ENCODE data around the gene DARS2. TPM values are rescaled to one million over a fixed set of nuclear protein-coding genes. Genes with fewer than 3 reads are reported as not detected.
A peak's percentile ranks its signal among the peaks of the same experiment; 100 is the strongest.
"Not testable (repeated sequence)": the region's sequence is repeated elsewhere in the genome, so short reads cannot be mapped to it uniquely, and the experiment has no call there.

Gene DARS2
- total RNA-seq, 1 experiment from 2014 or later, result 27.1 TPM

DNA sequence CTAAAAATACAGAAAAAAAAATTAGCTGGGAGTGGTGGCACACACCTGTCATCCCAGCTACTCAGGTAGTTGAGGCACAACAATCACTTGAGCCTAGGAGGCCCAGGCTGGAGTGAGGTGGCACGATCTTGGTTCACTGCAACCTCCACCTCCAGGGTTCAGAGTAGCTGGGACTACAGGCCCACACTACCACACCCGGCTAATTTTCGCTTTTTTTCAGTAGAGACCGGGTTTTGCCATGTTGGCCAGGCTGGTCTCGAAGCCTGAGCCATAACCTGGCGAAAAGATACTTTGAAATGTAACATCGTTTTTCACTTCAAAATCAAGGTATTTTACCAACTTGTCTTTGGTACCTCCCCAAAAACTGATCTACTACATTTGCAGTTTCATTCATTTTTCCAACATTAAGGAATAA lies 37.3 kb downstream of the DARS2 start:
- no peak for DNase-seq (ENCODE audit: low read depth)

DNA sequence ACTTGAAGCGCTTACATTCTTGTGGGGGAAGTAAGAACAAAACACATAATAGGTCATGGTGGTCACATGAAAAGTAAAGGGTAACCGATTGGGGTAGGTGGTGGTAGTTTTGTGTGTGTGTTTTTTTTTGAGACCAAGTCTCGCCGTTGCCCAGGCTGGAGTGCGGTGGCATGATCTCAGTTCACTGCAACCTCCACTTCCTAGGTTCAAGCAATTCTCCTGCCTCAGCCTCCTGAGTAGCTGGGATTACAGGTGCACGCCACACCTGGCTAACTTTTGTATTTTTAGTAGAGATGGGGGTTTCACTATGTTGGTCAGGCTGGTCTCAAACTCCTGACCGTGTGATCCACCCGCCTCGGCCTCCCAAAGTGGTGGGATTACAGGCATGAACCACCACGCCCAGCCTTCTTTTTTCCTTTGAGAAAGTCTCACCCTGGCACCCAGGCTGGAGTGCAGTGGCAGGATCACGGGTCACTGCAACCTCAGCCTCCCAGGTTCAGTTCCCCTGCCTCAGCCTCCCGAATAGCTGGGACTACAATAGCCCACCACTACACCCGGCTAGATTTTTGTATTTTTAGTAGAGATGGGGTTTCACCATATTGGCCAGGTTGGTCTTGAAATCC lies 37.8 kb downstream of the DARS2 start:
- peak; percentile 17 for DNase-seq (ENCODE audit: low read depth)

DNA sequence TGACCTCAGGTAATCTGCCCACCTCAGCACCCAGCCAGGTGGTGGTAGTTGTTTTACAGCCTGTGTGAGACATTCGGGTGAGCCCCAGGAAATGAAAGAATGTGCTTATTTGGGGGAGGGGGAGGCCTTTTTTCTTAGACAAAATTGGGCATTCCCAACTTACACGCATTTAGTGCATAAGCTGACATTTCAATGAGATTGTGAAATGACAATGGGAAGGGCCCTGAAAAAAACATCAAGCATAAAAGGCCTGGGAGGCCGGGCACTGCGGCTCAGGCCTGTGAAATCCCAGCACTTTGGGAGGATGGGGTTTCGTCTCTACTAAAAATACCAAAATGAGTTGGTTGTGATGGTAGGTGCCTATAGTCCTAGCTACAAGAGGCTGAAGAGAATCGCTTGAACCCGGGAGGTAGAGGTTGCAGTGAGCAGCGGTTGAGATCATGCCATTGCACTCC lies 38.3 kb downstream of the DARS2 start:
- DNase-seq (ENCODE audit: low read depth), result no peak

DNA sequence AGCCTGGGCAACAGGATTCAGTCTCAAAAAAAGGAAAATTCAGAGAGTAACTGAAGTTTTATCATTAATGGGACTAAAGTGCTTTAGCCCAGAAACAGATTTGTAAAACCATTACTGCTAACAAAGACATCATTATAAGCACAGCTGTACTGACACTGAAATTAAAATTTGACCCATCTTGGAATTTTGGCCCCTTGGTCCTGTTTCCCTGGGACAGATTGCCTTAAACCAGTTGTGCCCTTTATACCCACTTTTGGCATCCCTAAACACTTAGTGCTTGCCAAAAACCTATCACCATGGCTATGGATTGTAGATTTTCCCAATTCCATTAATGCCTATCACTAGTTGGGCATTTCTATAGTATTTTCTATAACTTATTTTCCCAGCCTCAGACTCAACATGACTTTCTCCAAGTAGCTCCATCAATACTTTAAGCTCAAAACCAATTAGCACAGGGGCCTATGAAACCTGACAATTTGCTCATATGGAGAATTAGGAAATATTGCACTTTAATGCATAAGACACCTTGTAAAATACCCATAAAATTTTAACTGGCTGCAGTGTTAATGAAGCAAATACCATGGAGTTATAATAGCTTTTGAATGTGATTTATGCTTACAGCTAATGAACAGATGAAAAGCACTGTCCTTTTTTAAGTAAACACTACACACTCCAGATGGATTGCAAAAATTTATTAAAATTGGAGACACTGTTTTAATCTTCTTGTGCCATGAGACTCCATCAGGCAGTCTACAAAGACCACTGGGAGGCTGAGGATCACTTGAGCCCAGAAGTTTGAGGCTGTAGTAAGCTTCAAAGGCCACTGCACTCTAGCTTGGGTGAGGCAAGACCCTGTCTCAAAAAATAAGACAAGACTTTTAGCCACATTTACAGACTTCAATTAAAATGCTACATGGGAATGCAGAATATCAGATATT lies 39.0 kb downstream of the DARS2 start:
- no peak for DNase-seq (ENCODE audit: low read depth)

DNA sequence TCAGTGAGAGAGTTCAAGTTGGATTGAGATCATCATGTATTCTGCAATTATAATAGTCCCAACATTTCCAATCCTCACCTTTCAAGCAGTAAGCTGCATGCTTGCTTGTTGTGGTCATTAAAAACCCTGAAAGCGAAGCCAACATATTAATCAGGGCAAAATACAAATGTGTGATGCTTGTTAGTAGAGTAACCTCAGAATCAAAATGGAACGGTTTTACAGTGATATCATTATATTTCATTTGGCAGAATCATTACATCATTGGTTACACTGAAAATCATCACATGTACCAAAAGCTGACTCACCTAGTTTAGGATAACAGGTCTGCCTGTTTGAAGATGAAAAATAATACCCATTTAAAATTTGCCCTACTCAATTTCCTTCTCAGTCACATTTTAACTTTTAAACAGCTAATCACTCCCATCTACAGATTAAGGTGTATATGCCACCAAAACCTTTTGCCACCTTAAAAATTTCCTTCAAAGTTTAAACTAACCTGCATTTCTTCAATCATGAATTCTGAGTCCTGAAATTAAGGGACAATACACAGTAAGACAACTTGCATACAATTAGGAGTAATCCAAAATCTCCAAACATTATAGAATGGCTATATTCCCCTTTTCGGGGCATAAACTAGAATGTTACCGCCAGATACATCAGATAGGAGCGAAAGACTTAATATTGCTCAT lies 39.9 kb downstream of the DARS2 start:
- DNase-seq (ENCODE audit: low read depth), result peak; percentile 18

DNA sequence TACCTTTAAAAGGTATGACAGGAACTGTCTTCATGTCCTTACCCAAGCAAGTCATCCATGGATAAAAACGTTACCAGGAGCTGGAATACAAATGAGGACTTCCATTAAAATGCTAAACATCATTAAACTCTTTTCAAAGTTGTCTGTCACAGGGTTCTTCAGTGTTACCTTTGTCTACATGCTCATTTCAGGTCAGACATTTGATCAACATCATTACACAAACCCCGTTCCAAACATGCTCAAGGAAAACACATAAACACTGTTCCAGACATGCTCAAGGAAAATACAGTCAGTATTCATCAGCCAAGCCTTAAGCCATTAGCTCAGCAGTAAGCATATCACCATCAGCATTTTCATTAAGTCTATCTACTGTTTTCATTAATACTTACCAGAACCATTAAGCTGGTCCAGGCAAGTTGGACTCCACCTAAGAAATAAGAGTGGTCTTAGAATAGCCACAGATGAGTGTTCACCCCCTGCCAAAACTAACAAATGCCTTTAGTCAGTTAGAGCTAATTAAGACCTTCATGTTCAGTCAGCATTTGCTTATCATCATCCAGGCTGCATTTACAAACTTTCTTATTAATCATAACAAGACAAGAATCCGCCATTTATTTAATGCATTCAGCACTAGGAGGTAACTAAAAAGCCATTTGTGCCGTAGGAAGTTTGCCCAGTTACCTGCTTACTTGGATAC lies 41.1 kb downstream of the DARS2 start:
- DNase-seq (ENCODE audit: low read depth), result no peak

DNA sequence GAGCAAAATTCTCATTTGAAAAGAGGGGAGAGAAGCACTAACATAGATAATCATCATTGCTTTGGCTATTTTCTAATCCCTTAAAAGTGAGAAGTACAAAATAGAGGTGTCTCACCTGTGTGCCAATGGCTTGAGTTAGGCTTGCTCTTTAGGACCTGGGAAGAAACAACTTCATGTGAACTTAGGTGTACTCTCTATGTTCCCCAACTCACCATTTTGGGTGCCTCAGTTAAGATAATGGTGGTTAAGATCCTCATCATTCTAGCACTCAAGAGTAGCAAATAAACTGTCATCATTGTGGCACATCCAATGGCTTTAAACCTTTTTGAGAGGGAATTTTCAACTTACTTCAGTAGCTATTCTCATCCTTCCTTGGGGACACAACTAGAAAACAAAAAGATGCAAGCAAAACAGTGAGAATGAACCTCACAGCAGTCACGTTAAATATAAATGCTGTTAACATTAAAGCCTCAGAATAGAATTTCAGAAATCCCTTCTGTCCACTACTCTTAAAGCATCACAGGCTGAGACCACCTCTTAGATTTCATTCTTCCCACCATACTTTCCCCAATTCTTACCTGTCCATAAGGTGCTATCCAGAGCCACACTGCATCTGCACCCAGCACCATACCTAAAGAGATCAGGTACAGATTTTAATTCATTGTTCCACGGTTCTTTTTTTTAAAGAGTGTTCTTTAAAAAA lies 42.1 kb downstream of the DARS2 start:
- DNase-seq (ENCODE audit: low read depth), result no peak

DNA sequence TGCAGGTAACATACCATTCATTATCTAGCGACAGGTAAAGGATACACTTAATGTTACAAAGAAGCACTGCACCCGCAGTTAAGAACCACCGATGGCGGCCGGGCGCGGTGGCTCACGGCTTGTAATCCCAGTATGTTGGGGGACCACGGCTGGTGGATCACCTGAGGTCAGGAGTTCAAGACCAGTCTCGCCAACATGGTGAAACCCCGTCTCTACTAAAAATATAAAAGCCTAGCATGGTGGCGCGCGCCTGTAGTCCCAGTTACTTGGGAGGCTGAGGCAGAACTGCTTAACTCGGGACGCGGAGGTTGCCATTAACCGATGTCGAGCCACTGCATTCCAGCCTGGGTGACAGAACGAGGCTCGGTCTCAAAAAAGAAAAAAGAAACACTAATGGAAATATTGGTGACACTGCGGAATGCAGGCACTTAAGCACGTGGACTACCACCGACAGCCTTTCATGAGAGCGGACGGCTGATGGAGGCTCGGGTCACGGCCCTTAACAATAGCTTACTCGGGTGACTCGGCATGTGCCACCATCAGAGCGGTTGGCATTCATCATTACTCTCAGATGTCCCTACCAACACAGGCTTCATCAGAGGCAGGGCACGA lies 42.8 kb downstream of the DARS2 start:
- DNase-seq (ENCODE audit: low read depth), result no peak

DNA sequence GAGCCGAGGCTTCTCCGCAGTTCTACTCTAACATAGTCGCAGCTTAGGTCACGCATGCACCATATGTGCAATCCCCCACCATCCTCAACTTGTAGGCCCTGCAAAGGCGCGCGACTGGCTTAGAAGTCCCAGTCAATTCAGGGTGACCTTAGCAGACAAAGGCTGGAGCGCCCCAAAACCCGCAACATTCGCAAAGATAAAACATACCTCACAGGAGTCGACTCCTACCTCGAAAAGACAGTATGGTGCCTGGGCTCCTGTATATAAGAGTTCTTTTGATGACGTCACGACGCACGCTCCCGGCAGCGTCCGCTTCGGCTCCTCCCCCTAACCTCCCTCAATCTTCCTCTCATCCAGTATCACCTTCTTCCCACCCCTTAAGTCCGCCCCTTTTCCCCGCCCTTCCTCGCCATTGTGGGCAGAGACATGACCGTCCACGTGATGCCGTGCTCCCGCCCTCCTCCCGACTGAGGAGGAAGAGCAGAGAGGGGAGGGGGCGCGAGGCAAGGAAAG lies 43.3 kb downstream of the DARS2 start, which contains the start of gene GAS5:
GAS5 (minus strand) TSS at position 237 of the 513 bp plus-strand sequence.
- DNase-seq (ENCODE audit: low read depth), result peak; percentile 99

DNA sequence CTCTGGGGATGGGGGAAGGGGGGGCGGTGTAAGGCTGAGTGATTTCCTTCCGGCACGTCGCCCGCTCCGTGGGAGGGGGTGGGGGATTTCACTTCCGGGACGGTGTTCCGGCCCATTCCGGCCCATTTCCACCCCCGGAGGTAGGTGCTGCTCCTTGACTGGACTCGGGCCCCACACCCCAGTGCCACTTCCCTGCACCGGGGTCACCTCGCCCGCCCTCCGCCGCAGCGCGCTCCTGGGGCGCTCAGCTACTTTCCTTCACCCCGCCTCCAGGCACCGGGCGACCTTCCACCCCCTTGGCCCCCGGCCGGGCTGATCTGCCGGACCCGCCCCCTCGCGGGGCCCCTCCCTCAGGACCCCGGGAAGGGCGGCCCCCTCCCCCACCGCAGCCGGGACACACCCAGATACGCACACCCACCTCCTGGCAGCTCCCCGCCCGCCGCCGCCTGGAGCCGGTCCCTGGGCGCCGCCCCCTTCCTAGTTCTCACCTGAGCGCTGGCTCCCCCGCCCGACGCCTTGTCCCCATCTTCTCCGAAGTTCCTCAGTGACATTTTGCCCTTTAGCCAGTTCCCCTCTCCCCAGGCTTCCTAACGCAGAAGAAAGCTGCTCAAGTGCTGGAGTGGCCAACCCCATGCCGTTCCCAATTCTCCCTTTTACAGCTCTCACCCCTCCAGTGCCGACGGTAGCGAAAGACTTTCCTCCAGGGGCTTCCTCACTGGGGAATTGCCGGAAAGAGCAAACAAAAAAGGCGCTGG lies 44.0 kb downstream of the DARS2 start, which contains the start of gene ZBTB37:
ZBTB37 (plus strand) TSS at position 115 of the 755 bp plus-strand sequence. CDS start 1,846 bp downstream, outside the sequence.
- DNase-seq (ENCODE audit: low read depth), result no peak

DNA sequence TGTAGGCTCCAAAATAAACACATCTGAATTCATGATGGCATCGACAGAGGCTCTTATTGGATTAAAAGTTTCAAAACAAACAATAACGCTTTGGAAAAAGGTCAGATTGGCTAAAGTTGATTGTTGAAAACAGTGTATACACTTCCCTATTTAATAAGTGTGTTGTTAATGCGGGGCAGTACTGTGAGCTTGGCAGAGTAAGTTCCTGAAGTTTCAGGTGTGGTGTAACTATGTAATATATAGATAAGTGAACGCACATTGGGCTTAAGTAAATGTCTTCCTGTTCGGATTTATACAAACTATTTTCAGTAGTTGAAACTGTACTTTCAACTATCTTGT lies 44.5 kb downstream of the DARS2 start:
- no peak for DNase-seq (ENCODE audit: low read depth)

DNA sequence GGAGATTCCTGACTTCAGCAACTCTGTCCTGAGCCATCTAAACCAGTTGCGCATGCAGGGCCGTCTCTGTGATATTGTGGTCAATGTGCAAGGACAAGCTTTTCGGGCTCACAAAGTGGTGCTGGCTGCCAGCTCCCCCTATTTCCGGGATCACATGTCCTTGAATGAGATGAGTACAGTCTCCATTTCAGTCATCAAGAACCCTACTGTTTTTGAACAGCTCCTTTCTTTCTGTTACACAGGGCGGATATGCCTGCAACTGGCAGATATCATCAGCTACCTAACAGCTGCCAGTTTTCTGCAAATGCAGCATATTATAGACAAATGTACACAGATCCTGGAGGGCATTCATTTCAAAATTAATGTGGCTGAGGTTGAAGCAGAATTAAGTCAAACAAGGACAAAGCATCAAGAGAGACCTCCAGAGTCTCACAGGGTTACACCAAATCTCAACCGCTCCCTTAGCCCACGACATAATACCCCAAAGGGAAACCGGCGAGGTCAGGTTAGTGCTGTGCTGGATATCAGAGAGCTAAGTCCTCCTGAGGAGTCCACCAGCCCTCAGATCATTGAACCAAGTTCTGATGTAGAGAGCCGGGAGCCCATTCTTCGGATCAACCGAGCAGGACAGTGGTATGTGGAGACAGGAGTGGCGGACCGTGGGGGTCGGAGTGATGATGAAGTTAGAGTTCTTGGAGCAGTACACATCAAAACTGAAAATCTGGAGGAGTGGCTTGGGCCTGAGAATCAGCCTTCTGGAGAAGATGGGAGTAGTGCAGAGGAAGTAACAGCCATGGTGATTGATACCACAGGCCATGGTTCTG lies 46.0 kb downstream of the DARS2 start:
- DNase-seq (ENCODE audit: low read depth), result no peak

DNA sequence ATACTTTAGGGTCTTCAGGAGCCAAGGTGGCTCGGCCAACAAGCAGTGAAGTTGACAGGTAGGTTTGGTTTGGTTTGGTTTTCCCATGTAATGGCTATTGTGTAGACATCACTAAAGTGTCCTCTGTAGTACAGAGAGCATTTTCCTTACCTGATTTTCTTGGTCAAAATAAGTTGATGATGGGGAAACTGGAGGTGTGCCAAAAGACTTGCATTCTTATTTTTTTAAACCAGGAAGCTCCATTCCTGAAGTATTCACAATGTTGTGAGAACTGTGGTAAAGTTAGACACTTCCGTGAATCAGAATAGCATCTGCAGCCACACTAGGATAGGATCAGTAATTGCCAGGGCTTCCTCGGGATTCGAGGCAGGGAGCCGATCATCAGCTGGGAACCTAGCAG lies 46.6 kb downstream of the DARS2 start:
- no peak for DNase-seq (ENCODE audit: low read depth)

DNA sequence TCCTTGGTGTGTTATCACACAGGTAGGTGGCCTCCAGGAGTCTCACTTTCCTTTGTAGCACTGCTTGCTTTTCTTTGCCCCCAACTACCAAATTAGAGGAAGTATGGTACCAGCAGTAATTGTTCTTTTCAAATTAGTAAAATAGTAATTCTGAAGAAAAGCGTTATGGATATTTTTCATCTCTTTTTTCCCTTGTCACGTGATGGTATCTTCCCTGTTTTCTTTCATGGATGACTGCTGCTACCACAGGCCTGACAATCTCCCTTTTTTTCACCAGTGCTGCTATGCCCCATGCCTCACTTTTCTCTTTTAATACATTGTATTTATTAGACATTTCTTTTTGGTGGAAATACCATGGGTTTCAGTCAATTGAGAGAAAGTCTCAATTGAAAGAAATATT lies 47.0 kb downstream of the DARS2 start:
- DNase-seq (ENCODE audit: low read depth), result no peak

DNA sequence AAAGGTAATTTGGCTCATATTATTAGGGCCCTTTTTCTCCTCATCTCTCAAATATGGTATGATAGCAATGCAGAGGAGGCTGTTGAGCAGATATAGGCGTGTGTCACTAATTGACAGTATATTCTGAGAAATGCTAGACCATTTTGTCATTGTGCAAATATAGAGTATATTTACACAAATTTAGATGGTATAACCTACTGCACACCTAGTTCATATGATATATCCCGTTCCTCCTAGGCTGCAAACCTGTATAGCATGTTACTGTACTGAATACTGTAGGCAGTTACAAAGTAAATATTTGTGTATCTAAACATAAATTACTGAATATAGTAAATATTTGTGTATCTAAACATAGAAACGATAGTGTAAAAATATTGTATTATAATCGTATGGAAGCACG lies 52.3 kb downstream of the DARS2 start:
- DNase-seq (ENCODE audit: low read depth), result no peak

DNA sequence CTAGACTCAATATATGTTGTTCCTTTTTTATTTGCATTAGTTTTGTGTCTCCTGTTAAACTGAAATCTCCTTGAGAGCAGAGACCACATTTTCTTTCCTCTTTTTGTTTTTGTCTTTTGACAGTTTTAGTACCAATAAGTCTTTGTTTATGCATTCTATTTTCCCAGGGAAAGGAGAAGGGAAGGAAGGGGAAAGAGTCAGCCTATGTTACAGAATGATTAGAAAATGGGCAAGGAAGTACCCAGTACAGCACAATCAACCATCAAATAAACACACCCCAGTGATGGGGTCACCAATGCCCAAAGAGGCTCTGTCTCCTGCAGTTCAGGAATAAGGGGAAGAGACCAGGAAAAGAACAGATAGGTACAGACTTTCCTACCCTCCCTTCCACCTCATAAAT lies 53.8 kb downstream of the DARS2 start:
- DNase-seq (ENCODE audit: low read depth), result no peak

DNA sequence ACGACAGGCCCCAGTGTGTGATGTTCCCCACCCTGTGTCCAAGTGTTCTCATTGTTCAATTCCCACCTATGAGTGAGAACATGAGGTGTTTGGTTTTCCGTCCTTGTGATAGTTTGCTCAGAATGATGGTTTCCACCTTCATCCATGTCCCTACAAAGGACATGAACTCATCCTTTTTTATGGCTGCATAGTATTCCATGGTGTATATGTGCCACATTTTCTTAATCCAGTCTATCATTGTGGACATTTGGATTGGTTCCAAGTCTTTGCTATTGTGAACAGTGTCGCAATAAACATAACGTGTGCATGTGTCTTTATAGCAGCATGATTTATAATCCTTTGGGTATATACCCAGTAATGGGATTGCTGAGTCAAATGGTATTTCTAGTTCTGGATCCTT lies 56.6 kb downstream of the DARS2 start:
- DNase-seq (ENCODE audit: low read depth), result not testable (repeated sequence)

DNA sequence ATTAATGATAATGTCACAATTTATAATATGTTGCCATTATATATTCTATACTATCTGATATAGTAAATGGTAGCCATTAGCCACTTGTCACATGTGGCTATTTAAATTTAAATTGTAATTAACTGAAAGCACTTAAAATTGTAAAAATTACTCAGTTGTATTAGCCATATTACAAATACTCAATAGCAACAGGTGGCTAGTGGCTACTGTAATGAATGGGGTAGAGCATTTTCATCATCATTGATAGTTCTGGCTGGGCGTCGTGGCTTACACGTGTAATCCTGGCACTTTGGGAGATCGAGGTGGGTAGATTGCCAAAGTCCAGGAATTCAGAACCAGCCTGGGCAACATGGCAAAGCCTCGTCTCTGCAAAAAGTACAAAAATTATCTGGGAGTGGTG lies 60.2 kb downstream of the DARS2 start:
- no peak for DNase-seq (ENCODE audit: low read depth)

Measured in LHCN-M2 (cell line).